Caco-2 (cell line): ENCODE data around the gene S100P. TPM values are rescaled to one million over a fixed set of nuclear protein-coding genes. Genes with fewer than 3 reads are reported as not detected.

ENCODE experiments used
- BruUV-seq: library from RNA; stranded (reverse); fragments of 400-500 nt; replicated peaks from 2 replicates; lab custom pipeline; 2021; lab: Mats Ljungman, UMichigan
- CTCF ChIA-PET: fragments of 300-600 bp; sonication (Branson Sonifier 250); formaldehyde crosslinking; loops from one replicate; lab custom pipeline; 2022; ENCODE audit warnings: antibody characterized with exemption; lab: Charles Lee
- POLR2A ChIA-PET: fragments of 300-600 bp; sonication (Branson Sonifier 250); formaldehyde crosslinking; loops from one replicate; lab custom pipeline; 2022; ENCODE audit warnings: antibody characterized with exemption; lab: Charles Lee
- DNase-seq, 2 experiments: peaks; one replicate each; pipeline versions ENCODE4 v3.0.0 to v3.0.0-alpha.2; 2020 to 2022
- H3K27me3 ChIP-seq: replicated peaks from 2 replicates; pipeline ENCODE4 v1.6.0; 2011; ENCODE audit warnings: low read length; ENCODE audit not compliant: control insufficient read depth, insufficient read depth
- H3K36me3 ChIP-seq: 2 replicates; pipeline ENCODE4 v1.5.1; 2011; ENCODE audit warnings: low read length; ENCODE audit not compliant: control insufficient read depth, insufficient read depth
- H3K4me1 ChIP-seq: fragments of 250-450 bp; sonication (Bioruptor Pico); 2 replicates; pipeline ENCODE4 v1.5.1; 2020; ENCODE audit warnings: mild to moderate bottlenecking
- H3K4me3 ChIP-seq: 2 replicates; pipeline ENCODE4 v1.5.1; 2011; ENCODE audit warnings: low read depth, mild to moderate bottlenecking, control low read depth, low read length
- H3K9me3 ChIP-seq: fragments of 250-450 bp; sonication (Bioruptor Pico); 2 replicates; pipeline ENCODE4 v1.5.1; 2020; ENCODE audit warnings: mild to moderate bottlenecking, moderate library complexity
- H3K27ac Mint-ChIP-seq: one replicate; pipeline ENCODE4 v1.8.0; 2022; ENCODE audit warnings: mixed read lengths; ENCODE audit not compliant: unreplicated experiment
- H3K27me3 Mint-ChIP-seq: one replicate; pipeline ENCODE4 v1.8.0; 2022; ENCODE audit warnings: mixed read lengths; ENCODE audit not compliant: insufficient read depth, unreplicated experiment
- H3K36me3 Mint-ChIP-seq: one replicate; pipeline ENCODE4 v1.8.0; 2022; ENCODE audit warnings: mild to moderate bottlenecking, mixed read lengths; ENCODE audit not compliant: insufficient read depth, unreplicated experiment
- H3K4me1 Mint-ChIP-seq: one replicate; pipeline ENCODE4 v1.8.0; 2022; ENCODE audit warnings: low read depth, mixed read lengths; ENCODE audit not compliant: unreplicated experiment
- H3K4me3 Mint-ChIP-seq: one replicate; pipeline ENCODE4 v1.8.0; 2022; ENCODE audit warnings: mild to moderate bottlenecking, moderate library complexity, mixed read lengths; ENCODE audit not compliant: unreplicated experiment
- H3K9me3 Mint-ChIP-seq: one replicate; pipeline ENCODE4 v1.8.0; 2022; ENCODE audit warnings: mixed read lengths; ENCODE audit not compliant: unreplicated experiment
- intact Hi-C: fragments of 100-400 bp; cut with micrococcal nuclease; formaldehyde crosslinking; loops from one replicate; pipeline ENCODE4 v1.10.0; 2022; ENCODE audit not compliant: unreplicated experiment
- total RNA-seq: library from RNA; stranded (reverse); gene quantifications from 2 replicates; pipeline ENCODE4 v1.2.3, GENCODE V29; 2022
- TF ChIP-seq, protein P1 (sequence below), 2 experiments: fragments of 200-600 bp in 1 of 2; IDR thresholded peaks; 1 replicate in 1 of 2; 2 replicates in 1 of 2; pipeline versions ENCODE4 v1.5.1 to v1.8.0; 2011 to 2022; ENCODE audit warnings: antibody characterized with exemption in 1 of 2, control low read depth in 1 of 2, inconsistent platforms in 1 of 2, low read depth in 1 of 2, low read length in 1 of 2, mild to moderate bottlenecking in 1 of 2, moderate library complexity in 1 of 2; ENCODE audit not compliant: insufficient read depth in 1 of 2, severe bottlenecking in 1 of 2, unreplicated experiment in 1 of 2

The S100P gene
- total RNA-seq, 1 experiment from 2014 or later: 96.9 TPM

DNA sequence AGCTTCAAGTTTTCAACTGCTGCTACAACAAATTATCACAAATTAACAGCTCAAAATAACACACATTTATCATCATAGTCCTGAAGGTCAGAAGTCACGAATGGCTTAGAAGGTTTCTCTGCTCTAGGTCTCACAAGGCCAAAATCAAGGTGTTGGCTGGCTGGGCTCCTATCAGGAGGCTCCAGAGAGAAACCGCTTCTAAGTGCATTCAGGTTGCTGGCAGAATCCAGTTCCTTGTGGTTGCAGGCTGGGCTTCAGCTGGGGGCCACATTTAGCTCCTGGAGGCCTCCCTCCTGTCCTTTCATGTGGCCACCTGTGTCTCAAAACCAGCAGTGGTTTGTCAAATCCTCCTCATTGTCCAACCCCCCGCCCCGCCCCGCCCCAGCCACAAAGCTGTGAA lies 37.8 kb upstream of the S100P start:
- Mint-ChIP-seq H3K4me3 (no peak overlapping the region), H3K9me3 (no peaks in the 10 kb centered on the region), H3K36me3 (no peaks in the 10 kb centered on the region), H3K27me3 (no peaks in the 10 kb centered on the region), H3K27ac (no peak overlapping the region), H3K4me1 (no peaks in the 10 kb centered on the region)
- CTCF ChIA-PET: no interaction called here
- POLR2A ChIA-PET: no interaction called here
- no TSS peak for BruUV-seq
- TF ChIP-seq, protein P1, sequence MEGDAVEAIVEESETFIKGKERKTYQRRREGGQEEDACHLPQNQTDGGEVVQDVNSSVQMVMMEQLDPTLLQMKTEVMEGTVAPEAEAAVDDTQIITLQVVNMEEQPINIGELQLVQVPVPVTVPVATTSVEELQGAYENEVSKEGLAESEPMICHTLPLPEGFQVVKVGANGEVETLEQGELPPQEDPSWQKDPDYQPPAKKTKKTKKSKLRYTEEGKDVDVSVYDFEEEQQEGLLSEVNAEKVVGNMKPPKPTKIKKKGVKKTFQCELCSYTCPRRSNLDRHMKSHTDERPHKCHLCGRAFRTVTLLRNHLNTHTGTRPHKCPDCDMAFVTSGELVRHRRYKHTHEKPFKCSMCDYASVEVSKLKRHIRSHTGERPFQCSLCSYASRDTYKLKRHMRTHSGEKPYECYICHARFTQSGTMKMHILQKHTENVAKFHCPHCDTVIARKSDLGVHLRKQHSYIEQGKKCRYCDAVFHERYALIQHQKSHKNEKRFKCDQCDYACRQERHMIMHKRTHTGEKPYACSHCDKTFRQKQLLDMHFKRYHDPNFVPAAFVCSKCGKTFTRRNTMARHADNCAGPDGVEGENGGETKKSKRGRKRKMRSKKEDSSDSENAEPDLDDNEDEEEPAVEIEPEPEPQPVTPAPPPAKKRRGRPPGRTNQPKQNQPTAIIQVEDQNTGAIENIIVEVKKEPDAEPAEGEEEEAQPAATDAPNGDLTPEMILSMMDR (IDR thresholded peaks at IDR 0.05; ENCODE audit: insufficient read depth in 1 of 2, low read depth in 1 of 2, low read length in 1 of 2, severe bottlenecking in 1 of 2, unreplicated experiment in 1 of 2): no peak
- Histone ChIP-seq H3K4me1 (no peaks in the 10 kb centered on the region), H3K4me3 (no peak overlapping the region), H3K9me3 (no peaks in the 10 kb centered on the region), H3K27me3 (no peaks in the 10 kb centered on the region), H3K36me3 (no peaks in the 10 kb centered on the region)
- intact Hi-C loops: no loop called here
- no peak for DNase-seq

DNA sequence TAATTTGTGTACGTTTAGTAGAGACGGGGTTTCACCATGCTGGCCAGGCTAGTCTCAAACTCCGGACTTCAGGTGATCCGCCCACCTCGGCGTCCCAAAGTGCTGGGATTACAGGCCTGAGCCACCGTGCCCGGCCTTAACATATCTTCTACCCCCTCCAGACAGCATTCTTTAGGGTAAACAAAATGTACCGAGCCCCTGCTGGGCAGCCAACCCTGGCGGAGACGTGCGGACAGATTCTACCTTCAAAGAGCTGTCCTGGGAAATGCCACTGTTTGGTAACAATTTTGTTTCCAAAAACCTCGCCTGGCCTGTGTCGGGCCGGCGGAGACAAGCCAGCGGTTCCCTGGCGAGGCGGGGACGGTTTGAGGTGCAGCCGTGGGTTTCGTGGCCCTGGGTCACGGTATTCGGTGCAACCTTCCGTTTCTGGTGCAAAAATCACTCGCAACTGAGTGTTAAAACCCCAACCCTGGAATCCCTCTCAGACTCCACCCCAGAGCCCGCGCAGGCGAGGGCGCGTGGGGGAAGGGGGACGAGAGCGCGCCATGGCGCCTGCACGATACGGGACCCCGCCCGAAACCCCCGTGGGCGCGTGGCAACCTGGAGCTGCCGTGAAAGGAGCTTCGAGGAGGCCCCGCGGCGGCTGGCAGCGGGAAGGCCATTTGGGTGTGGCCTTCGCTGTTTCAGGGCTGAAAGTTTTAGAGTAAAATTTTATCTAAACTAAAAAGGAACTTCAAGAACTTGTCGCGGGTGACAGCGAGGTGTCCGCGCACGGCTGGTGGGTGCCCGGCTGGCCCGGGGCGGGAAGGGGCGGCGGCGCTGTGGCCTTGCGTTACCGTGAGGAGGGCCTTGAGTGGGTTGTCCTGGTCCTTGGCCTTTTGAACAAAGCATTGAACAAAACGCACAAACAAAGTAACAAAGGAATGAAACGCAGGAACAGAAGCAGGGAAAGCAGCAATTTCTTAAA lies 36.2 kb upstream of the S100P start:
- ChIA-PET CTCF (no interaction called here), POLR2A (no interaction called here)
- no peaks in the 10 kb centered on the region for H3K9me3 Mint-ChIP-seq
- H3K27ac Mint-ChIP-seq: no peak overlapping the region
- H3K27me3 Mint-ChIP-seq: no peaks in the 10 kb centered on the region
- no peak for DNase-seq
- no peak overlapping the region for H3K4me3 Mint-ChIP-seq
- Histone ChIP-seq H3K9me3 (no peaks in the 10 kb centered on the region), H3K4me3 (no peak overlapping the region), H3K4me1 (no peaks in the 10 kb centered on the region), H3K27me3 (no peaks in the 10 kb centered on the region), H3K36me3 (no peaks in the 10 kb centered on the region)
- no TSS peak for BruUV-seq
- no peaks in the 10 kb centered on the region for H3K36me3 Mint-ChIP-seq
- intact Hi-C loops: no loop called here
- no peaks in the 10 kb centered on the region for H3K4me1 Mint-ChIP-seq
- TF ChIP-seq, protein P1 (IDR thresholded peaks at IDR 0.05; ENCODE audit: insufficient read depth in 1 of 2, low read depth in 1 of 2, low read length in 1 of 2, severe bottlenecking in 1 of 2, unreplicated experiment in 1 of 2): no peak

DNA sequence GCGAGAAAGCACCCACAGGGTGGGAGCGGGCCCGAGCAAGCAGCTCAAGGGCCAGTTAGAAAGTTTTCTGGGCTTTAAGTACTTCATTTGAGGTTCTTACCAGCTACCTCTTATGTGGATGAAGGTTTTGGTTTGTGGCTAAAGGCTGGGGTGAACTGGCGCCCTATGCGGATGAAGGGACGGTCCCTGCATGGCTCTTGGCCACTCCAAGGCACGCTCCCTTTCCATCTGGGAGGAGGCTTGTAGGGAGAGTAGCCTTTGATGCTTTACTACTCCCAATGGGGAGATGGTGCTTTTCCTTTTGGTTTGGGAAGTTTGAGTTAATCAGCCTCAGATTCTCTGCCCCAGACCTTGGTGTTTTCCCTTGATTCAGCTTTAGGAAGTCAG lies 35.5 kb upstream of the S100P start:
- Mint-ChIP-seq H3K4me1 (no peaks in the 10 kb centered on the region), H3K27me3 (no peaks in the 10 kb centered on the region)

More for the DNA sequence above, 35.5 kb upstream of the S100P start:
- Mint-ChIP-seq H3K9me3 (no peaks in the 10 kb centered on the region), H3K4me3 (no peak overlapping the region), H3K36me3 (no peaks in the 10 kb centered on the region), H3K27ac (no peak overlapping the region)
- H3K9me3 ChIP-seq: no peaks in the 10 kb centered on the region
- TF ChIP-seq, protein P1 (IDR thresholded peaks at IDR 0.05; ENCODE audit: insufficient read depth in 1 of 2, low read depth in 1 of 2, low read length in 1 of 2, severe bottlenecking in 1 of 2, unreplicated experiment in 1 of 2): no peak
- ChIA-PET CTCF (no interaction called here), POLR2A (no interaction called here)
- H3K4me1 ChIP-seq: no peaks in the 10 kb centered on the region
- no peak for DNase-seq
- H3K36me3 ChIP-seq: no peaks in the 10 kb centered on the region
- H3K4me3 ChIP-seq: no peak overlapping the region
- BruUV-seq: no TSS peak
- no peaks in the 10 kb centered on the region for H3K27me3 ChIP-seq
- intact Hi-C loops: no loop called here
